Inflammatory macrophage treated with lipopolysaccharide for 1 hour (primary cell): Measurements from ENCODE around the gene DYNC1LI1.
"Not testable (repeated sequence)": the region's sequence is repeated elsewhere in the genome, so short reads cannot be mapped to it uniquely, and the experiment has no call there.

Source experiments
- DNase-seq, 2 donors: peaks; one replicate each; pipeline ENCODE4 v3.0.0-alpha.2; 2020 to 2022

The DYNC1LI1 gene

DNA sequence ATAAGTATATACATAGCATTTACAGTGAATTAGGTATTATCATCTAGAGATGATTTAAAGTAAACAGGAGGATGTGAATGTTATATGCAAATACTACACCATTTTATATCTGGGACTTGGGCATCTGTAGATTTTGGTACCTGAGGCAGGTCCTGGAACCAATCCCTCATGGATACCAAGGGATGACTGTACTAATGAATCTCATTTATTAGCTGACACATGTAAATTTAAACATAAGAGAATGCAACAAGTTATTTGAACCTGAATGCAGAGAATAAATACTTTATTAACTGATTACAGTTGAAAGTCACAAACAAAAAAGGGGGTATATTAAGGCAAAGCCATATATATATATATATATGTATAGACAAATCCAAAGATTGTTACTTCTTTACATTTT is 44.9 kb downstream of the DYNC1LI1 start:
- no peak for DNase-seq

- DNase-seq, result no peak
These were observed 48.0 kb downstream of the DYNC1LI1 start for GRCh38 chr3:32522682-32523081.

- DNase-seq, result not testable (repeated sequence)
These were observed 51.7 kb downstream of the DYNC1LI1 start for GRCh38 chr3:32518921-32519320.

- DNase-seq, result not testable (repeated sequence)
These were observed 53.9 kb downstream of the DYNC1LI1 start for GRCh38 chr3:32516751-32517150.

- no peak for DNase-seq
These were observed 59.7 kb downstream of the DYNC1LI1 start for GRCh38 chr3:32511005-32511404.

DNA sequence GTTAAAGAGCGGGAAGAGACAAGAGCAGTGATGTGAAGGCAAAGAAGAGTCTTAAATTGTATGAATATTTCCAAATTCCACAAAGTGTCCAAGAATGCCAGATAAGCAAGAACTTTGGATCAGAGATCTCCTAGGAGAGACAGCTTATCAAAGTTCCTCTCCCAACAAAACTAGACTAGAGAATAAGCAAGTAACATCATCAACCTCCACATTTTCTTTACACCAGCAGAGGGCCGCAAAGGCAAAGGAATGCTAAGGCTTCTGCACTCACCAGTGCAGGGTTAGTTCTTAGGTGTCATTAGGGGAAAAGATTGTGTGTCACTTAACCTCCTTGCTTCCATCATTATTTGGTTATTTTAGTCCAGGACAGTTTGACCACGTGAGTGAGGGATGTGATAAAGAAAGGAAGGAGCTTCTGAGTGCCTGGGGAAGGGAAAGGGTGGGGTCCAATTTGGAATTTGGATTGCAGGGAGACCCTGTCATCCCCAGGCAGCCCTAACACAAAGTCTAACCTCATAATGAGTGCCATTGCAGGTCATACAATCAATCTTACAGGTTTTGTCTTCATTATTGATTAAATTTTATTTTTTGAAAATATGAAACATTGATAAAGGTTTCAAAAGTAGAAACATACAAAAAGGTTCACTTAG is 60.5 kb downstream of the DYNC1LI1 start:
- peak; percentile 59 to 87 for DNase-seq

GRCh38 chr3:32508711-32509110 is 61.9 kb downstream of the DYNC1LI1 start:
- no peak for DNase-seq

DNA sequence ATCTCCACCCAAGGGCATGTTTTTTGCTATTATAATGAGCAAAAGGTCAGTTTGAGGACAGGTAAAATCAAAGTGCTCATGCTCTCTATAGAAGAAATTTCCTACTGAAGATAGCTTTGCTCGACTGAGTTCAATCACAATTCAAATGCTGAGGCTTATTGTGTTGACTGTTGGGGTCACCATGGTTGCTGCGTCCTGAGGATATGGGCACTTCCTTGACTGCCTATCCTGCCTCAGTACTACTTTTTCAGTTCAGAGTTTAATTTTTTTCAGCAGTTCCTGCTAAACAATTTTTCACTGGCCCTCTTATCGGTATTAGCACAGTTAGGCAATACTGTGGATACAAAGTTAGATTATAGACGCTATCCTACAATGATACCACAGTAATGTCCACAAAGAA is 64.2 kb downstream of the DYNC1LI1 start:
- DNase-seq, result no peak

GRCh38 chr3:32502946-32503286 is 67.7 kb downstream of the DYNC1LI1 start:
- no peak for DNase-seq

GRCh38 chr3:32502118-32502945 is 68.3 kb downstream of the DYNC1LI1 start, which contains the start of gene CMTM6:
TSS of gene CMTM6 (minus strand) at chr3:32502852. CDS start at chr3:32502745, 107 bp downstream.
- peak; percentile 83 to 90 for DNase-seq

DNA sequence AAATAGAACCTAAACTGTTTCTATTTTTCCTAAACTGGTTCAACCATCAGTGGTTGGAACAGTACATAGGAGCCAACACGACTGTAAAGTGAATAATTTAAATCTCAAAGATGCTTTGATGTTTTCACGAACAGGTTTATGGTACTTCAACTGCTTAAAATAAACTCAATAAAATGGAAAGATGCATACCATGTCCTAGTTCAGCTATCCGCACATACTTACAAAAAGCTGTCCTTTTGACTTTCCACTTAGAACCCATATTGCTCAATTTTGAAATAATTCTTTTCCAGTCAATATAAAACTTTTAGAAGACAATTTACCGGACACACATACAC is 68.9 kb downstream of the DYNC1LI1 start:
- no peak for DNase-seq

DNA sequence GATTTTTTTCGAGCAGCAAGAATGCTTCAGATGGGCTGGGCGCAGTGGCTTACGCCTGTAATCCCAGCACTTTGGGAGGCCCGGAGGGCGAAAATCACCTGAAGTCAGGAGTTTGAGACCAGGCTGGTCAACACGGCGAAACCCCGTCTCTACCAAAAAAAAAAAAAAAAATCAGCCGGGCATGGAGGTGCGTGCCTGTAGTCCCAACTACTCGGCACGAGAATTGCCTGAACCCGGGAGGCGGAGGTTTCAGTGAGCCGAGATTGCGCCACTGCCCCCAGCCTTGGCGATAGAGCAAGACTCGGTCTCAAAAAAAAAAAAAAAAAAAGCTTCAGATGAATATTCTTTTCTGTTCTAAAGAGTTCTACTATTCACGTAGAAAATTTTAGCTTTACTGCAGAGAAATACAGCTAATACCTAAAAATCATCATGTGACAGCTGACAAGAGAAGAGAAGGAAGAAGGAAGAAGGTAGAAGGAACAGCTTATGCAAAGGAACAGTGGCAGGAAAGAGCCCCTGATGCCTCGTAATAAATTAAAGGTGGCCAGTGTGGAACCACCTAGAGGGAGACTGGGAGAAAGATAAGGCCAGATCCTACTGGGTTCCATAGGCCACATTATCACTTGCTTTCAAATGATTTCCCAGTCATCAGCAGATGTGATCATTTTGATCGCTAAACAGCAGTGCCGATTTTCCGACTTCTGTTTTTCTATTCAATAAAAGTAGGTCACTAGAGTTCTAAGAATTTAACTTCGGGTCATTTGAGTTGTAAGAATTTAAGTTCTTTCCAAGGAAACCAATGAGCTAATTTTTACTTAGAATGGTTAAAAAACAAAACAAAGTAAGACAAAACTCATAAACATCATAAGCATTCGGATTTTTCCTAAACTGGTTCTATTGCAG is 69.5 kb downstream of the DYNC1LI1 start:
- peak in 1 of 2 donors; percentile 53 for DNase-seq

DNA sequence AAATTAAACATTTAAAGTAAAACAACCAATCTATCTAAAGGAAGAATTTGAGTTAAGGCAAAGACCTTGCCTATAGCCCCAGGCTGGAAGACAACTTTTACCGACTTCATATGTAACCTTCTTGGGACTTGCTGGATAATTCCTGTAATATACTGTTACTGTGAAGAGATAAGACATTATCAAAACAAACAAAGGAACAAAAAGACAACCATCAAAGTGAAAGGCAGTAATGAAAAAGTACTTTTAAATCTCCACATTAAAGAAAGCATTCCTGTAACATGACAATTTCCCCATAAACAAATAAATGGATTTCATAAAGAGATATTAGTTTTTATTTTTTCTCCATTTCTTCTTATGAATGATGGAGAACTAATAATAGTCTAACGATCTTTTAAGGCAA is 70.4 kb downstream of the DYNC1LI1 start:
- DNase-seq, result no peak

DNA sequence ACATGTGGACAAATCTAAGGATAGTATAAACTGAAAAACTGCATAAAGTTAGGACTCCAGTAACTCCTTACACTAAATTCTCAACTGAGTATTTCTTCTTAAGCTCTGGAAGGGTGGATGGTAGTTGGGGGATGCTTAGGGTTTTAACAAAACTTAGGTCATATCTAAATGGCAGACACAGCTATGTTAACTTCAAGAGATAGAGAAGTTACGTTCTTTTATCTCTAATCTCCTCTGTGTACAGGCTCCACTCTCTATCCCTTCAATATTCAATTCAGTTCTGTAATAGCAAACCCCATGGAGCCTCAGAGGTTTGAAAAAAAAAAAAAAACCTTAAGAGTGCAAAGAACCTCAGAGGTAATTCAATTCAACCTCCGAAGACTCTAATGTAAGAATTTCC is 71.1 kb downstream of the DYNC1LI1 start:
- DNase-seq, result no peak

- DNase-seq, result no peak
These were observed 71.7 kb downstream of the DYNC1LI1 start for GRCh38 chr3:32498992-32499391.

DNA sequence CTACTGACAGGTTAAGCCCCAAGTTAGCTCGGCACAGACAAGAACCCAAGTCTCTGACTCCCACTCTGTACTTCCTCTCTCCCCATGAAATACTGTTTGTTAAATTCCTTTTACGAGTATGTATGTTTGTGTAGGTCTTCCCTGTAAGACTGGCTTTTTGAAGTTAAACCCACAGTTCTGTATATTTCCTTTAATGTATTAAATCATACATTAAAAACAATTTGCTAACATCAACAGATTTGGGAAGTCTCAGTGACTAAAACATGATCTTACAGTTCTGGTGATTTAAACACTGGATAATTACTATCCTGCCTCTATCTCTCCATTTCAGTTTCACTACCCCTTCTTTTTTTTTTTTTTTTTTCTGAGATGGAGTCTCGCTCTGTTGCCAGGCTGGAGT is 72.4 kb downstream of the DYNC1LI1 start:
- peak in 1 of 2 donors; percentile 50 for DNase-seq

DNA sequence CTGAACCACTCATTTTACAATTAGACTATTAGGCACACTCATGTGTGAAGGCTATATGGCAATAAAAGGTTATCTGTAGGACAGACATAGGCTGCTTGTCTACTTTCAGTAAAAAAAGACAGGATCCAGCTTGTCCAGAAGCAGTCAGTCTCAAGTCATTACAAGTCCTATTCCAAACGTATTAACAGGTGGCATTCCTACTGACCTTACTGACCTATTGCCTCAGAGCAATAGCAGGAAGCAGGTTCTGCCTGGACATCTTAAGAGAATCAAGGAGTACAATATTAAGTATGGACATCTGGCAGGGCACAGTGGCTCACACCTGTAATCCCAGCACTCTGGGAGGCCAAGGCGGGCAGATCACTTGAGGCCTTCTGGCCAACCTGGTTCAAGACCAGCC is 75.0 kb downstream of the DYNC1LI1 start:
- no peak for DNase-seq

GRCh38 chr3:32495085-32495484 is 75.6 kb downstream of the DYNC1LI1 start:
- DNase-seq, result no peak

DNA sequence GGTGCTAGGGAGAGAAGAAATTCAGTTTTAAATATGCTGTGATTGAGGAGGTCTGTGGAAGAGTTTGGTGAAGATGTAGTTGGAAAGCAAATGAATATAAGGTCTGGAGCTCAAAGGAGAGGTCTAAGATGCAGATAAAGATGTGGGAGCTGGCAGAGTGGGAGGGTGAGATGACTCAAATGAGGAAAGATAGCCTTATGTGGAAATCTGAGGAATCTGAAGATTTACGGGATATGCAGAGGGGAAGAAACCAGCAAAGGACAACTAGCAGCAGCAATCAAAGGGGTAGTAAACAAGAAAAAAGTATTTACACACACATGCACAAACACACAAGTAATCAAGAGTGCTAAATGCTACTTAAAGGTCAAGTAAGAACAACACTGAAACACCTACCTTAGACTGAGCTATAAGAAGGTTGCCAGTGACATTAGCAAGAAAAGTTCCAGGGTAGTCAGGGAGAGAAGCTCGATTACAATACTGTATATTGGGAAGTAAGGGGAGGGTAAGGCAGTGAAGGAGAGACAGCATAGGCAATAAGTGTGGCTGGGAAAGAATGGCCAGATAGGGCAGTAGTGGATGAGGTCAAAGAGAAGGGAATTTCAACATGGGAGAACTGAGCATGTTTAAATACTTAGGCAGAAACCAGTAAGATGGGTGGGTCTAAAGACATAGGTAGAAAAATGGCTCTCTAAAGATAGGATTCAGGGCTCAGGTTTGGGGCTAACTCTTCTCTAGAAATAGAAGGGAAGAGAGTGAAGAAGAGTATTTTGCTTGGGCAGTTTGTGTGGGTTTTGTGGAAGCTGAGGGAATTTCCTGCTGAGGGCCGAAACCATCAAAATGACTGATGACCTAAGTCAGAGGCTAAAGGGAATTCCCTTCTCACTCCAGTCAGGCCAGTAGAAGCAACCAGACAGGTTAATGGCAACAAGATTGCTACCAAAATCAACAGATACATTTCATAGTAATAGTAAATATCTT is 76.9 kb downstream of the DYNC1LI1 start:
- peak; percentile 87 to 90 for DNase-seq

DNA sequence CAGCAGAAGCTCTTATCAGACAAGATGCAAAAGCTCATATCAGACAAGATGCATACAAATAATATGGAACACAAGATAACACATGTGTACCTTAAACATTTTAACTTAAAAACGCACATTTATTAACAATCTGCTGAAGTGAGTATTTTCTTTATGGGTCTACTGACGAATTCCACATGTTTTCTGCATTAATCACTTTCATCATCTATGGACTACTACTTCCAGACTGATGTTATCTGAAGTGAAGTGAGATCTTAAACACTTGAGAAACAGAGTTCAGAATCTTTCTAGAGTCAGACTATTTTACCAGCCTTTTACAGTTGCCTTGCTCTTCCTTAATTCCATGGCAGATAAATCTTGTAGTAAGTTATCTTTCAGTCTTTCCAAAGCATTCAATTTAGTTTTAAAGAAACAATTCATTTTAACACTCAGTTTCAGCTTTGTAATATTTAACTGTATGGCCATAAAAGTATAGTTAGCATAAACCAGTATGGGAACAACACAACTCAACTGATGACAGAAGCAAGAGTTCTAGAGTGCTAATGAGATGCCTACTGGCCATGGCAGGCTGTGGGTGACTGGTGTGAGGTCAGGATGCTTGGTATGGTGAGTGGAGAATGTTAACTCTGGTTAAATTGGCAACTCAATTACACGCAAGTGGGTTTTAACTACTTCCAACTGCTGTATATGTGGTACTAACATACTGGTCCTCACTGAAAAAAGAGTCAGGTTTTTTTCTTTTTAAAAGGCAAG is 77.8 kb downstream of the DYNC1LI1 start:
- no peak for DNase-seq

- DNase-seq, result no peak
These were observed 82.1 kb downstream of the DYNC1LI1 start for GRCh38 chr3:32488474-32489008.
